Neural cell (in vitro differentiated cells): ENCODE results near the gene NHEJ1.

Experiments used
- CTCF ChIP-seq: fragments of 450-650 bp; IDR thresholded peaks from 2 replicates; pipeline ENCODE4 v1.5.1; 2014; ENCODE audit warnings: antibody characterized with exemption, mild to moderate bottlenecking, moderate library complexity; ENCODE audit not compliant: poor library complexity, severe bottlenecking
- EZH2 ChIP-seq: fragments of 200-600, 300-800 bp; shearing (Covaris generic), sonication (generic); IDR thresholded peaks from 2 replicates; pipeline ENCODE4 v1.6.1; 2014; ENCODE audit warnings: antibody characterized with exemption, low read length, borderline replicate concordance, mild to moderate bottlenecking; ENCODE audit not compliant: insufficient read depth, poor library complexity, severe bottlenecking
- POLR2AphosphoS5 ChIP-seq: IDR thresholded peaks from 2 replicates; pipeline ENCODE4 v1.6.1; 2012
- TAF1 ChIP-seq: IDR thresholded peaks from 2 replicates; pipeline ENCODE4 v1.6.1; 2012; ENCODE audit warnings: low read depth
- TF ChIP-seq, protein P1 (sequence below): IDR thresholded peaks from 2 replicates; pipeline ENCODE4 v1.6.1; 2012; ENCODE audit warnings: borderline replicate concordance

- TF ChIP-seq CTCF (no peak), EZH2 (no peak), POLR2AphosphoS5 (no peak), TAF1 (no peak)
- TF ChIP-seq, protein P1, sequence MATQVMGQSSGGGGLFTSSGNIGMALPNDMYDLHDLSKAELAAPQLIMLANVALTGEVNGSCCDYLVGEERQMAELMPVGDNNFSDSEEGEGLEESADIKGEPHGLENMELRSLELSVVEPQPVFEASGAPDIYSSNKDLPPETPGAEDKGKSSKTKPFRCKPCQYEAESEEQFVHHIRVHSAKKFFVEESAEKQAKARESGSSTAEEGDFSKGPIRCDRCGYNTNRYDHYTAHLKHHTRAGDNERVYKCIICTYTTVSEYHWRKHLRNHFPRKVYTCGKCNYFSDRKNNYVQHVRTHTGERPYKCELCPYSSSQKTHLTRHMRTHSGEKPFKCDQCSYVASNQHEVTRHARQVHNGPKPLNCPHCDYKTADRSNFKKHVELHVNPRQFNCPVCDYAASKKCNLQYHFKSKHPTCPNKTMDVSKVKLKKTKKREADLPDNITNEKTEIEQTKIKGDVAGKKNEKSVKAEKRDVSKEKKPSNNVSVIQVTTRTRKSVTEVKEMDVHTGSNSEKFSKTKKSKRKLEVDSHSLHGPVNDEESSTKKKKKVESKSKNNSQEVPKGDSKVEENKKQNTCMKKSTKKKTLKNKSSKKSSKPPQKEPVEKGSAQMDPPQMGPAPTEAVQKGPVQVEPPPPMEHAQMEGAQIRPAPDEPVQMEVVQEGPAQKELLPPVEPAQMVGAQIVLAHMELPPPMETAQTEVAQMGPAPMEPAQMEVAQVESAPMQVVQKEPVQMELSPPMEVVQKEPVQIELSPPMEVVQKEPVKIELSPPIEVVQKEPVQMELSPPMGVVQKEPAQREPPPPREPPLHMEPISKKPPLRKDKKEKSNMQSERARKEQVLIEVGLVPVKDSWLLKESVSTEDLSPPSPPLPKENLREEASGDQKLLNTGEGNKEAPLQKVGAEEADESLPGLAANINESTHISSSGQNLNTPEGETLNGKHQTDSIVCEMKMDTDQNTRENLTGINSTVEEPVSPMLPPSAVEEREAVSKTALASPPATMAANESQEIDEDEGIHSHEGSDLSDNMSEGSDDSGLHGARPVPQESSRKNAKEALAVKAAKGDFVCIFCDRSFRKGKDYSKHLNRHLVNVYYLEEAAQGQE = no peak
Observed at GRCh38 chr2:219168932-219169331, 8.3 kb upstream of the NHEJ1 start.
